ENCODE results near the gene CSDE1.
A peak's percentile ranks its signal among the peaks of the same experiment; 100 is the strongest.

Gene CSDE1

DNA sequence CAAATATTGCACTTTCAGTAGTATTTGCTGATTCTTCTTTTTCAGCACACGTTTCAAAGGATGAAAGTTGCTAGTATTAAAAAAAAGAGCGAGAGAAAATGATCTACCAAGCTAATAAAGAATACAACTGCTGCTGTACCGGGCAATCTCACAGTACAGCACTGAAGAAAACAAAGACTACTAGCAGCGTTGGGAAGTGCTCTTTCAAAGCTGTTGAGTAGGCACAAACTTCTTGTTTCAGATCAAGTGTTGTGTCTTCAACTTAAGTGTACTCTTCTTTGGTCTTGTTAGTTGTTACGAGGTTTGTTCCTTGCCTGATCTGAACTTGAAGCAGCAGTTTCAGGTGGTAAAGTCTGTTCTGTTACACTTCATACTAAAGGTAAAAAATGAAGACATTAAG lies 7.9 kb downstream of the CSDE1 start:
- DNase-seq (ENCODE audit: low read depth): no peak

DNA sequence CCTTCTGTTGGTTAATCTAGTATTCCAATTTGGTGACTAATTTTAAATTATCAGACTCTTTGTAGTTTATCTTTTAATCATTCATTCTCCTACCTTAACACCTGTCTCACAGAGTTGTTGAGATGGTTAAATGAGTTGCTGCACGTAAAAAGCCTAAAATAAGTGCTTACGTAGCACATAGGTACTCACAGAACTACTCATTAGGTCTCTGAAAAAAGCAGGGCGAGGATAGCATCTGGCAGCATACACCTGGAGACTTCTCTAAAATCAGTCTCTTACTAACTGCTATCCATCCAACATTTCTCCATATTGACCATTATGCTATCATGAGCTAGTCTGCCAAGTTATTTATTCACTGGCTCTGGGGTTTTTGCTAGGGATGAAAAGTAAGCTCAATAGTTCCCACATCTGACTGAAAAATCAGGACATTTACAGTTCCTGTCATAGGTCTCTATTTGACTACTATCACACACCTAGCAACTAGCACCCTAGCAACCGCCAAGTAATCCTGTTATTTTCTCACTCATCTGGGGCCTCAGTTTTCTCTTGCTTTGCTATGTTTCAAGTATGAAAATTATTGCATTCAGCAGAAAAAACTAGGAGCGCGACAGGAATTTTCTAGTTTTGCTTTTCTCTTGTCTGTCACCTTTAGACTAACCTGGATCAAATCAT lies 11.2 kb downstream of the CSDE1 start:
- no peak for DNase-seq (ENCODE audit: low read depth)

DNA sequence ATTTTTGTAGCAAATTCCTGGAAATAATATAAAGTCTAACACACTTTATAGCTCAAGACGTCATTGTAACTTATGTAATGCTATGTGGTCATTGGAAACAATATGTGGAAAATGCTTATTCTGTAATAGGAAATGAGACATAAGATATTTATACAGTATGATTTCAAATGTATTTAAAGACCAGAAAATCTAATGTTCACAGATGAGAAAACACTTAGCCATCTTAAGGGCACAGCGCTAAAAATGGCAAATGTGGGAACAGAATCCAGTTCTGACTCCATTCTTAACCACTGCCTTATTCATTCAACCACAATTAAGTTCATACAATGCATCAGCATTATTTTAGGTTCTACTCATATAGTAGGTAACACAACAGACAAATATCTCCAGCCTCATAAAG lies 12.5 kb downstream of the CSDE1 start:
- DNase-seq (ENCODE audit: low read depth): no peak

DNA sequence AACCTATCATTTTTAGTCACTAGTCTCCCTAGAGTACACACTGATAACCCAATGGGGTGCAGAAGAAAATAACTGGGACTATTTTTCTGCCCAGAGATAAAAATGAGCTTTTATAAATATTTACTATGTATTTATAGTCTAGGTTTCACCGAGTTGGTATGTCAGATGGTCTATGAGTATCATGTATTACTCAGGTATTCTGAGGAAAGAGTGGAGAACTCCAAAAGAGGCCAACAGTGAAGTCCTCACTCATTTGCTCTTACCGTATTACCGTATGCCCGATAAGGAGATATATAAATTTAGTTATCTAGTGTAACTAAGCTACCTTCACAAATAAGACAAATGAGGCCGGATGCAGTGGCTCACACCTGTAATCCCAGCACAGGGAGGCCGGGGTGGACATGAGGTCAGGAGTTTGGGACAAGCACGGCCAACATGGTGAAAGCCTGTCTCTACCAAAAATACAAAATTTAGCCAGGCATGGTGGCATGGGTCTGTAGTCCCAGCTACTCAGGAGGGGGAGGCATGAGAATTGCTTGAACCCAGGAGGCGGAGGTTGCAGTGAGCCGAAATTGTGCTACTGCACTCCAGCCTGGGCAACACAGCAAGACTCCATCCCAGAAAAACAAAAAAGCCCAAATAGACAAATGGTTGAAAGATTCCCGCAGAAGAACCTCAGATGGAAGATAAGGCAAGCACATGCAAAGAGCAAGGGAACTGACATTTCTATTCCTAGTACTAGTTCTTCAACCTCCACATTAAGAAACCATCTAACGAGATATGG lies 15.6 kb downstream of the CSDE1 start:
- no peak for DNase-seq (ENCODE audit: low read depth)

DNA sequence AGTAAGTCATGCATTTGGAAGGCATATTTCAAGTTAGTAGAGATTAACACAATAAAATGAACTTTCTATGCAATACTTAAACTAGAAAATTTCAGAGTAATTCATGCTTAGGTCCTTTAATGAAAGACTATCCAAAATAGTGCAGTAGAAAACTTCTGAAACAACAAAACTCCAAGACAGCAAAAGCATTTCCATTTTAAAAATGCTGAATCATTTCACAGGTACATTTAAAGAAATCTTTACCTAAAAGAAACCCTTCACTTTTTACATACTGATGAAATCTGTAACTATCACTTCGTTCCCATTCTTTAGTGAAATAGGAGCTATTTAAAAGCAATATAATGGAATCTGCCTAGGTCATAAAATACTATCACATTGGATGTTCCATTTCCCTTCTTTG lies 17.5 kb downstream of the CSDE1 start:
- DNase-seq (ENCODE audit: low read depth): no peak

DNA sequence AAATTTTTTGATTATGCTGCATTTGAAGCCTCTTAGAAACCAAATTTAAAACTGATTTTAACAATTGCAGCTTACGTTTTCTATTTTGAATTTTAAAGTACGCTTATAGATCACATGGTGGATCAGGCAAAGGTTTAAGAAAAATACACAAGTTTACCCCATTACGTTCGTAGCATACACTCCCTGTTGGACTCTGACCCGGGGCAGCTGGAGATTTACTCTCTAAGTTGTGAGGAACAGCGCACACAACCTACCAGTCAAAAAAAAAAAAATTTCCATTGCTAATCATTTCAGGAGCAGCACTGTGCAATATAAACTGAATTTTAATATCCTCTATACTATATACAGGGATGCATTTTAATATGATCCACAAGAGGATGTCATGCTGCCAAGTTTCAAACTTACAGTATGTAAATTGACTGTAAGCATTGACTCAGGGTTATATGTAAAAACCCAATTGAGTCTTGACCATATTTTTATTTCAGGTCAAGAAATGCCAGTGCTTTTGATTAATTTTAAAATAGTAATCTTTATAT lies 20.4 kb downstream of the CSDE1 start:
- no peak for DNase-seq (ENCODE audit: low read depth)

DNA sequence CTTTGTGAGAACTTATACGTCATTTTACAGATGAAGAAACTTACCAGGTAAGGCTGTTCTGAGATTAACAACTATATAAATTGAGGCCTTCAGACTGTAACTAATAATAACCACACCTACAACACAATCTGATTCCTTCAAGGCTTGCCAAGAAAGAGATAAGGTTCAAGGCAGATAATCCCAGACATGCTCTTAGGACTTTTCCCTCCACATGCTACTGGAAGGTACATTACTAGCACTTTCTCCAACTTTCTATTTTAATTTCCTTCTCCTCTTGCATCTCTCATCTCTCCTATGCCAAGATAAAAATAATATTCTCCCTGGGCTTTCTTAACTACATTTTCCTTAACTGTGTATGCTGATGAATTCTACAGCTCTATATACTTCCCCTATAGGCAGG lies 22.3 kb downstream of the CSDE1 start:
- DNase-seq (ENCODE audit: low read depth): no peak

DNA sequence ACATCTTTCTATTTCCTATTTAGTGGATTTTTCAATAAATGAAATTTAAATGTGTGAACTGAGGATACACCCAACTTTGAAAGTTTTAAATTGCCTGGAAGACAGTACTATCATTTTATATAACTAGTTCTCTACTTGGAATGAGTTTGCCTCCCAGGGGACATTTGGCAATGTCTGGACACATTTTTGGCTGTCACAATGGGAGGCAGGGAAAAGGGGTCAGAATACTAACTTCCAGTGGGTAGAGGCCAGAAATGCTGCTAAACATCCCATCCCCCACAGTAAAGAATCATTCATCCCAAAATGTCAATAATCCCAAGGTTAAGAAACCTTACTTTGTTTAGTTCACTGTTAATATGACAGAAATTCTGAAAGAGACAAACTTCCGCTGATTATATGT lies 28.0 kb downstream of the CSDE1 start:
- DNase-seq (ENCODE audit: low read depth): no peak

DNA sequence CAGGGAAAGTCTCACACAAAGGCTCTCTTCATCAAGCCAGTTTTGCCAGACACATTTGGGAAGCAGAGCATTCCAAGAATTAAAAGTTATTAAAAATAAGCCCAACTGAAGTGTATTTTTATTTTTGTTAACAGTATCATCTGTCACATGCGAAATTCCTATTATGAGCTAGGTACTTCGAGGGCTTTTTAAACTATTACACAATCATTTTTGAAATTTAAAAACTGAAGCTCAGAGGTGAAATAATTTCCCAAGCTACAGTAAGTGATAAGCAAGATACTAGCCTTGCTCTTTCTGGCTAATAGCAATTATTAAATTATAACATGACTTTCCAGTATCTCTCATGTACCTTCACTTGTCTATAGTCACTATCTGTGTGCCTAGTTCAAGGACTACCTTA lies 29.2 kb downstream of the CSDE1 start:
- DNase-seq (ENCODE audit: low read depth): no peak

DNA sequence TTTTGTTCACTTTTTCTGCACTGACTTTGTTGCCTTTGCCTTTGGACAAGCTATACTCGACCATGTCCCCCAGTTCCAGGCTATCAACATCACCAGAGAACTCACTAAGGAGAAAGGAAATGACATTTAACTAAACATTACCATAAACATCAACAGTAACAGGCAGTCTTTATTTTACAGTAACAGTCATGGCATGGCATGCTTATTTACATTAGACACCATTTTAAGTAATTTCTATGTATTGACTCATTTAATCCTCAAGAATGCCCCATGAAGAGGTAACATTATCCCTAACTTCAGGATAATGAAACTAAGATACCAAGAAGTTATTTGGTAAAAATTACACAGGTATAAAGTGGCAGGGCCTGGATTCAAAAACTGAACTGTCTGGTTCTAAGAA lies 32.6 kb downstream of the CSDE1 start:
- DNase-seq (ENCODE audit: low read depth): no peak

DNA sequence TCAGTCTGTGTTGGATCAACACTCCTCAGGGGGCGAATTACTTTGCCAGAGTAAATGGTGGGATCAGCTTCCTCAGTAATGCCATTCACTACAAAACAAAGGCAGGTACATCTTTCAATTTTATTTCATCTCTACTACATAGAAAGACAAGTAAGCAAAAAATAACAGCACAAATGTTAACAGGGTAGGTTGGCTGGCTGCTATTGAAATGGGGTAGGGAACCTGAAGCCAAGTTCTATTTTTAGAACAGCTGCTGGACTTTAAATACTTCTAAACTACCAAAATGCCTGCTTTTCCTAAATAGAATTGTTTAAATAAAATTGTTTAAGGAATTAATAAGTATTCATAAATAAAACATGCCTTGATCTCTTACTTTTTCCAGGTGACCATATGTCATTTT lies 33.9 kb downstream of the CSDE1 start:
- DNase-seq (ENCODE audit: low read depth): no peak

DNA sequence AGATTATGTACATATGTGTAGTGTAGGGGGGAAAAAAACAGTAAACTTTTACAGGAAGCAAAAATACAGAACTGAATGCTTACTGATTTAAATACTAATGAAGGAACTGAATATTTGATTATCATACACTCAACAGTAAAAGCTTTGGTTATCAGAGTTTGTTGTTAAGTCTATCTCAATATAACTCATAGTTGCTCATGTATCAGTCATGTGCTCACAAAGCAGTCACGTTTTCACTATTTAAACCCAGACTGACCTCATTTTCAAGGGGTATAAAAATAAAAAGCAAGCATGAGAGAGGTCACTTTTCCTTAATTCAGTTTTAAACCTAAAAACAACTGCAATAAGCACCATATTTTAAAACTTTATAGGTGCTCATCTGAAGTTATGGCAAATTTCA lies 34.3 kb downstream of the CSDE1 start:
- DNase-seq (ENCODE audit: low read depth): no peak

DNA sequence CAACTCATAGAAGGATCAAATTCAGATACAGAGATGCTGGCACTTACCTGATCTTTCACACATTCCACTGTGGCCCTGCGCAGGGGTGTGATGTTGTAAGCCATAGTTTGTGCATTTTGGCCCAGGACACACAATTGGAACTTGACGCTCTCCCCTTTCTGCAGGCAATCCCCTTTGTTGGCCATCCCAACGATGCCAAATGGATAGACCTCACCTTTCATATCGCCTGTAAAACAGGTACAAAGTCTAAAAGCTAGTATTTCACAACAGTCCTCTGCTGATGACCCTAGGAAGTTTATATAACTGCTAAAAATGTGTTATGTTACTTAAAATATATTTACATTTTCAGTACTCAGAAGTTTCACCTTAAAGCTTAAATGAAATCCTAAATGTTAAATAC lies 37.3 kb downstream of the CSDE1 start:
- no peak for DNase-seq (ENCODE audit: low read depth)

DNA sequence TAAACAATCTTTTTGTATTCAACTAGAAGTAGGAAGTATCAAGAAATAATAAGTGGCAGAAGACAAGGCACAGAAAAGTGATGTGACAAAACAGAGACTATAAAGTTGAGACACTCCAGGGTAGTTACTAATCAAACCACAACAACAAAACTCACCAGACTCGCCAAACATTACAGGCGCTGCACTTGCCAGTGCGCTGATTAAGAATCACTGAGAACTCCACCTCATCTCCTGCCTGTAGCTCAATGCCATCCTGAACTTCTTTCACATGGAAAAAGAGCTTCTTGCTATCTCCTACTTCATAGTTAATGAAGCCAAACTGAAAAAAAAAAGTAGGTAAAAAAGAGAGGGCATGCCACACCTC lies 38.4 kb downstream of the CSDE1 start:
- no peak for DNase-seq (ENCODE audit: low read depth)

DNA sequence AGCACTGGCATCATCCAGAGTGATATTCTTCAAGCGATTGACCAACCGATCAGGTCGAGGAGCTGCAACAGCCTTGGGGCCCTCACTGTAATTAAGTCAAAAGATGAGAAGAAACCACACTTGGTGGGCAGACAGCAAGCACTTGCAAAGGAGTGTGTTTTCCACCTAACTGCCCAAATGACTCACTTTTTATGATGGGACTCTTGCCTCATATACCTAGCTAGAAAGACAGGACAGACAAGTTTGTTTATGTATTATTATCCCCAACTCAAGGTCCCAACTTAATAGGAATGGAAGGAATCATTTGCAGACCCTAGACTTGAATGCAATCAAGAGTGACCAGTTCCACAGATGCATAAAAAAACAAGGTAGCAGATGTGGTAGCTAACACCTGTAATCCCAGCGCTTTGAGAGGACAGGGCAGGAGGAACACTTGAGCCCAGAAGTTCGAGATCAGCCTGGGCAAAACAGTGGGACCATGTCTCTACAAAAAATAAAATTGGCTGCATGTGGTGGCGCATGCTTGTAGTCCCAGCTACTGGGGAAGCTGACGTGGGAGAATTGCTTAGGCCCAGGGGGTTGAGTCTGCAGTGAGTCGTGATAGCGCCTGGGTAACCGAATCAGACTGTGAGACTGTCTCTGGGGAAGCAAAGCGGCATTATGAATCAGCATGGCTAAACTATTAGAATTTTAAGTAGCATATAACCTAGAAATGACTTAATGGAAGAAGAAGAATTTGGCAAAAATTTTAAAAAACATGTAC lies 38.9 kb downstream of the CSDE1 start:
- DNase-seq (ENCODE audit: low read depth): no peak

DNA sequence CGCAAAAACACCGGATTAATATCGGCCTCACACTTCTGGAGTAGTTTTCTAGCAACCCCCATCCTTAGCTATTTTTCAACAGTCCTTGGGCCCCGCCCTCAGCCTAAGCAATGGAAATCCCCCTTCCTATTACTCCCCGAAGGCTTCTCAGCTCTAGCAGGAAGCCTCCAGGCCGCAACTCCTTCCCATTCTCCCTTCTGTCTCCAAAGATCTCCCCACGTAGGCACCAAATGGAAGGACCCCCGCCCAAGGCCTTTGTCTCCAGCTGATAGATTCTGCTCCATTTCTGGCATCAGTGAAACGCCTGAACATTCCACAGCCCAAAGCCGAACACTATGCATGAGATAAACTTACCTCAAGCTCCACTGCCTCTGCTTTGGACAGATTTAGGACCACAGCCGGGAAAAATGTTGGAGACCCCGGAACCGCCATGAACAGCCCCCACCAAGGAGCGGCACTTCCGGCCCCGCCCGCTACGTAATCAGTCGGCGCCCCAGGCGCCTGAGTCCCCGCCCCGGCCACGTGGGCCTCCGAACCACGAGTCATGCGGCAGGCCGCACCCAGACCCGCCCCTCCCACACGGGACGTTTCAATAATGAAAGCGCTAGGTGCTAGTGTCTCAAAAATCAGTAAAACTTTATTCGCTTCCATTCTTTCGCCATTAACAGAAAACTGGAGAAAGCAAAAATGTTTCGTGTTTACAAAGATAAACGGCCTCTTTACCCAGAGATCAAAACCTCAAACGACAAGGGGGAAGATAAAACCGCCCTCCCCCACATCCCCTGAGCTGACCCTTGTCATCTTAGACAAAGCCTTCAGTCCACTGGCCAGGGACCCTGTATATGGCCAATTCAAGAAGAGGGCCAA lies 41.2 kb downstream of the CSDE1 start, which contains the start of gene NRAS:
Gene NRAS (minus strand): TSS at position 468 of the 867 bp plus-strand sequence. CDS start 611 bp downstream, outside the sequence.
- DNase-seq (ENCODE audit: low read depth): peak; percentile 62

DNA sequence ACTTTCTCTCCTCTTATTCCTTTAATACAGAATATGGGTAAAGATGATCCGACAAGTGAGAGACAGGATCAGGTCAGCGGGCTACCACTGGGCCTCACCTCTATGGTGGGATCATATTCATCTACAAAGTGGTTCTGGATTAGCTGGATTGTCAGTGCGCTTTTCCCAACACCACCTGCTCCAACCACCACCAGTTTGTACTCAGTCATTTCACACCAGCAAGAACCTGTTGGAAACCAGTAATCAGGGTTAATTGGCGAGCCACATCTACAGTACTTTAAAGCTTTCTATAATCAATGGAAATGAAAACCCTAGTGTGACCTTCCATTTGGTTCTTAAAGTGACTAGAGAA lies 41.9 kb downstream of the CSDE1 start:
- DNase-seq (ENCODE audit: low read depth): no peak

DNA sequence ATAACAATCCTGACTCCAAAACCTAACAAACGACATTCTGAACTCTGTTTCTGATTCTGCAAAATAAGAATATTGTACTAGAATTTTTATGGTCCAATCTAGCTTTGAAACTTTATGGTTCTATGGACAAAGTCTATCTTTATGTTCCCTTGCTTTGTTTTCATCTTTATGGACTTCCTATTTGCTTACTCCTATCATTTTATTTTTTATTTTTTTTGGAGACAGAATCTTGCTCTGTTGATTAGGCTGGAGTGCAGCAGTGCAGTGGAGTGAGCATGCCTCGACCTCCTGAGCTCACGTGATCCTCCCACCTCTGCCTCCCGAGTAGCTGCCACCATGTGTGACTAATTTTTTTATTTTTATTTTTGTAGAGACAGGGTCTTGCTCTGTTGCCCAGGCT lies 44.8 kb downstream of the CSDE1 start:
- no peak for DNase-seq (ENCODE audit: low read depth)

DNA sequence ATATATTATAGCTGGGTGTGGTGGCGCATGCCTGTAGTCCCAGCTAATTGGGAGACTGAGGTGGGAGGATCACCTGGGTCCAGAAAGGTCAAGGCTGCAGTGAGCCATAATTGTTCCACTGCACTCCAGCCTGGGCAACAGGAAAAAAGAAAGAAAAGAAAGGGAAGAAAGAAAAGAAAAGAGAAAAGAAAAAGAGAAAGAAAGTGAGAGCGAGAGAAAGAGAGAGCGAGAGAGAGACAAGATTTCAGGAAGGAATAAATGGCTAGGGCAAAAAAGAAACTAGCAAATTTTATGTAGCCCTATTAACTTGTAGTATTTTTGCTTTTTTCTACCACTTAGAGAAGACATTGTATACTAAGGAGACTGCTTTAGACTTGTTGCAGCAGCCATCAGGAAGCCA lies 47.4 kb downstream of the CSDE1 start:
- no peak for DNase-seq (ENCODE audit: low read depth)

DNA sequence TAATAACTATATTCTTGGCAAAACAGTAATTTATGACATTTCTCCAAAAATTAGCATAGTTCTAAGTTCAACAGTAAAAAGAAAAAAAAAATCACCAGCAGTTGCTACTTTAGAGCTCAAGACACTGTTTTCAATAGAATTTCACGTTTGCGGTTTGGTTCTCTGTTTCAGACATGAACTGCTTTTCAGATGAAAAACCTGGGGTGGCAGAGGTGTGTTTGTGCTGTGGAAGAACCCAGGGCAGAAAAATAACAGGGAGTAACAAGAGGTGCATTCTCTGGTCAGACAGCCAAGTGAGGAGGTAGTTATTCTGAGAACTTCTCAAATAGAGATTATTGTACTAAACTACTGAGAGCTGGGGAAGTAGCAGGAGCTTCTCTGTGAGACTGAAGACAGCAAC lies 50.2 kb downstream of the CSDE1 start:
- no peak for DNase-seq (ENCODE audit: low read depth)

DNA sequence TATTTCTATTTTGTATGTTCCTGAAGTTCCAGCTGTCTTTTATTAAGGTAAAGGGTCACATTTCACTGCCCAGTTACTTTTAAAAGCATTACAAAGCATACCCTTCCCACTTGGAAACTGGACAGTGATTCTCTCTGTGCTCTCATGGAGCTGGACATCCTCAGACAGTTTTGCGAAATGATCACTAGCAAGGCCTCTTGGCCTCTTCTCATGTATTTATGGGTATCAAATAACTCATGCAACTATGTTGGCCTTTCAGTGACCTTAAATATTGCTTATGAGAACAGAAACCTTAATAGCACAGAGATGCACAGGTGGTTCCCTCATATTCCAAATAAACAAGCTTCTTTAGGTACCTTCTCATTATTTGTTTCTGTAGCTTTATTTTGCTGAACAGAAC lies 54.5 kb downstream of the CSDE1 start:
- no peak for DNase-seq (ENCODE audit: low read depth)

DNA sequence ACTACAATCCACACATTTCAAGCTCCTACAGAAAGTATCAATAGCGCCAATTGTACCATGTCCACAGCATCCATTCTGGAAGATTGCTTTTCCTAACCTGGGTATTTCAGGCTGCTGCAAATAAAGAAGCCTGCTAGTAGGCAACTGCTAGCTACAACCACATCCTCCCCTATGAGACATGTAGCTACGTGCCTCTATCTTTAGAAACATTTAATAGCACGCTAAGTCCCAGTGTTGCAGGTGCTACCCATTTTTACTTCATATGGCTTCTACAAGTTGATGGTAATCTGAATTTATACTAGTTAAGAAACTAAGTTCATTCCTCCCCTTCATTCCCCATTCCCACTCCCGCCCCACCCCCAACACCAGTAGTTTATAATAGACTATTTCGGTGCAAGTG lies 55.0 kb downstream of the CSDE1 start:
- DNase-seq (ENCODE audit: low read depth): no peak
